ENCODE results near the gene MVK.

The MVK gene

GRCh38 chr12:109573029-109573913 lies at the start of gene MVK, which contains the start of gene MMAB:
Gene MVK, plus strand, starts transcription at chr12:109573794. Its CDS starts 1,029 bp downstream, at chr12:109574823.
Gene MMAB, minus strand, starts transcription at chr12:109573504. Its CDS starts 24 bp downstream, at chr12:109573480.
- DNase-seq (ENCODE audit: low spot score), result peak; percentile 100

GRCh38 chr12:109524466-109525278 lies 48.9 kb upstream of the MVK start:
- DNase-seq (ENCODE audit: low spot score), result no peak

- no peak for DNase-seq (ENCODE audit: low spot score)
These were observed 48.4 kb upstream of the MVK start for GRCh38 chr12:109525279-109525585.

DNA sequence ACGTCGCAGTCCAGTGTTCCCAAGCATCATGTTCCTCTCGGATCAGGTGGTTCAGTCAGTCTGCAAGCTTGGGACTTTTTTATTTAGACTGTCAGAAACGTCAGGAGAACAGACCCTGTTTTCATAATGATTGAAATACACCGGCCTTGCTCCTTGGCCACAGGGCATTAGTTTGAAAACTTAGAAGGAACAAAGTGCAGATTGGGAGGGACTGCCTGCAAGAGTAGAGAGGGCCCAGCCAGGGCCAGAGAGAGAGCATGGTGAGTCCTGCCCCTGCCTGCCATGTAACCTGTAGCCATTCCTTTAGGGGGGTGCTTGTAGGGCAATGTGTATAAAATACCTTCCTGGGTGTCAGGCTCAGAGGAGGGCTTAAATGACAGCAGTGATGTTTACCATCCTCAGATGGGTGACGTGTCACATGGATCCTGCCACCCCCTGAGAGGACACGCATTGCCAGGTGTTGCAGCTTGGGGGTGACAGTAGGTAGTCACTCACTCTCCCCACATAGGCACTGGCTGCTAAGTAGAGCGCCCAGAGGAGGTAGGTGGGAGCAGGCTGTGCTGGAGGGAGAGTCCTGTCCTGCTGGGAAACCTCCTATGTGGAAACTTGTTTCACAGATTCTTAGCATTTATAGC lies 46.0 kb upstream of the MVK start:
- no peak for DNase-seq (ENCODE audit: low spot score)

- no peak for DNase-seq (ENCODE audit: low spot score)
These were observed 43.6 kb upstream of the MVK start for GRCh38 chr12:109529691-109530640.

GRCh38 chr12:109531411-109531810 lies 42.2 kb upstream of the MVK start:
- DNase-seq (ENCODE audit: low spot score), result no peak

DNA sequence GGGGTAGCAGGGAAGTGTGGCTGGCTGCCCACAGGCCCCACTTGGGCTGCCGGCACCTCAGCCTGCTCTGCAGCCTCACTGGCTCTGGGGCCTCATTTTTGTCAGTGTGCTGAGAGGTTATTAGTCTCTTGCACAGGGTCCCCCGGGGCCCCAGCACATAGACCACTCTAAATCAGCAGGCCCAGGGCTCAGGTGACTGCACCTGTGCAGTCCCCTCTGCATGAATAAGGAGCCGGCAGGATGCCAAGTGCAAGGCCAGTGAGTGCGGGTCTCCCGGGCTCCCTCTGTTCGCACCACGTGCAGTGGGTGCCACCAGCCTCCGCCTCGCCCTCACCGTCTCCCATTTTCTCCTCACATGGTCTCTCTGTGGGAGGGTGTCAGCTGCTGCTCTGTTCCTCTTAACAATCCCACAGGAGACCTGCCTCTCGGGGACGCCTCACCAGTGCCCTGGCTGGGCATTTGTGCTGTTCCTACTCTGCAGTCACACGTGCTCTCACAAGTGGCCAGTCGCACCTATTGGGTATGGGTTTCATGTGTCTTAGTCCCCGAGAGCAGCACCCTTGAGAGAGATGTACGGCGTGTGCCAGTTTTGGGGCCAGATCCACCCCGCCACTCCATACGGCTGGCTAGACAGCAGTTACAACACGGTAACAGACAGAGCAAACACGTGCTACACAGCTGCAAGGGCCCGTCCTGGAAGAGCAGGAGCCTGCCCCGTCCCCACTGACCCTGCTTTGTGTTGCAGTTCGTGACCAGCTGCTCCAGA lies 40.7 kb upstream of the MVK start:
- no peak for DNase-seq (ENCODE audit: low spot score)

- no peak for DNase-seq (ENCODE audit: low spot score)
These were observed 40.2 kb upstream of the MVK start for GRCh38 chr12:109533487-109533740.

DNA sequence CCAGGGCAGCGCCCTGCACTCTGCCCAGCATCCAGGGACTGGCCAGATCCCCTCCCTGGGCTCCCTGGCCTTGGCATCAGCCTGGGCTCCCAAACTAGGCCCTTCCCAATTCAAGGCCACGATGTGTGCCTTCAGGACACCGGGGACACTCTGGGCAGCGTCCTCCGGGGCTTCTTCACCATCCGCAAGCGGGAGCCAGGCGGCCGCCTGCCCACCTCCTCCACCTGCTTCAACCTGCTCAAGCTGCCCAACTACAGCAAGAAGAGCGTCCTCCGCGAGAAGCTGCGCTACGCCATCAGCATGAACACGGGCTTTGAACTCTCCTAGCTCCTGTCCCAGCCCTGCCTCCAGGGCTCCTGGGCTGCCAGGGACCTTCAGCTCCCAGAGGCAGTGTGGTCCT lies 39.1 kb upstream of the MVK start:
- DNase-seq (ENCODE audit: low spot score), result no peak

DNA sequence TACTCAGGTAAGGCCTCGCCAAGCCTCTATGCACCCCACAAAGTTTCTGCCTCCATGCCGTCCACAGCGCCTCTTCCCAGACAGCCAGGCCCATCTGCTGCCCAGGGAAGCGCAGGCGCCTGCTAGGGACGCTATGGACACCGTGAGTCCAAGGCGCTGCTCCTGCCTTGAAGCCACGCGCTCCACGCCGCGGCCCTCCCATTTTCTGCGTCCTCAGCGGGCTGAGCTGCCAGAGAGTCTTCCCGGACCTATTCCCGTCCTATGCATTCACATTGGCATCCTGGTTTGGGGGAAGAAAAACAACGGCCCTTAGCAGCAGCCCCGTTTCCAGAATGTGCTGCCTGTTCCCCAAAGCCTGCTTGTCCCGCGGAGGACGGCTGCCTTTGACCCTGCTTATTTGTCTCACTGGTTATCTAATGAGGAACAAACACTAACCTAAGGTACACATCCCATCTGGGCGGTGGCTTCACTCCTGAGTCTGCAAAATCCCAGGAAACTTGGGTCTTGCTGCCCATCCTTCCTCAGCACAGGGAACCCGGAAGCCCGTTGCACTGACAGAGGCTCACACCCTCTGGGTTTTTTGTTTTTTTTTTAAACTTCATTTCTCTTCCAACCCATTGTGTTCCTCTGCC lies 38.2 kb upstream of the MVK start:
- no peak for DNase-seq (ENCODE audit: low spot score)

DNA sequence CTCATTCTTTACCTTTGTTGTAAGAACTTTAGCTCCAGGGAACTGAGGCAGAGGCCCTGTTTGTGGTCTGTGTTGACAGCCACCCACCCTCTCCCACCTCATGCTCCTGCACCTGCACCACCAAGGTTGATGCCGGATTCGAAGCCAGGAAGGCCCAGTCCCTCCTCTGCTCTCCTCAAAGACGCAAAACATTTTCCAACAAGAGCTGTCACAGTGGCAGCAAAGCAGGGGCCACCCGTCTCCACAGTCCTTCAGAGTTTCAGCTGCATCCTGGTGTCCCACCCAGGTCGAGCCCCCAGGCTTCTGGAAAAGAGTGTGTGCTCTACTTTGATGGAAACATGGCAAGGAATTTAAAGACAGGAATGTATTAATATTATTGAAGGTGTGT lies 37.7 kb upstream of the MVK start:
- no peak for DNase-seq (ENCODE audit: low spot score)

DNA sequence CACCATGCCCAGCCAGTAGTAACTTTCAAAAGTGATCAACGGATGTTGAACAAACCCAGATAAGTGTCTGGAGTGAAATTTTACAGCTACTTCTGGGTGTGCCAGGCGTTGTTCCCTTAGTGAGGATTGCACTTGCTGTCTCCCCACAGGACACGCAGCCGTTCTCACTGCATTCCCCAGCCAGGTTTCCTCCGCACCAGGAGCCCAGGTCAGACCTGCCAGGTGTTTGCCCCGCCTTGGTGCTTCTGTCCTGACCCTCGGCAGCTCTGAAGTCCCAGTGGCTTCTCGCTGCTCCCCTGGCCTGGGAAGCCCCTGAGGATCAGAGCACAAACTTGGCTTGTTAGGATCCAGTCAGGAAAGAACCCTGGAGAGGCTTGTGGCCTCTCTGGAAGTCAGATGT lies 36.5 kb upstream of the MVK start:
- no peak for DNase-seq (ENCODE audit: low spot score)

- no peak for DNase-seq (ENCODE audit: low spot score)
These were observed 35.3 kb upstream of the MVK start for GRCh38 chr12:109538191-109538863.

DNA sequence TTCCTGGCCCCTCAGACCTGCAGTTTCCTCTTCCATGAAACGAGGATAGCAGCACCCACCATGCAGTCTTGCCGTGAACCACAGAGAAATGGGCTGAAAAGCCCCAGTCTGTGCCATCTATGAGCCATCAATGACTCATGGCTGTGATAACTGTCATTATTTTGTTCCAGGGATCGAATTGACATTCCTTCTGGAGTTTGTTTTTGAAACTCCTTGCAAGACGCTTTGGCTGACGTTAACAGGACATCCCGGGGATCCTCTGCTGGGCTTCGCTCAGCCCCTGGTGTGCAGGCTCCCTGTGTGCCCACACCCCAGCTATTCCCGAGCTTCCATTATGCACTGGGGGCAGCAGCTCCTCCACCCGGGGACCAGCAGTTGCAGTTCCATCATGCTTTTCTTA lies 34.1 kb upstream of the MVK start:
- no peak for DNase-seq (ENCODE audit: low spot score)

GRCh38 chr12:109540526-109541412 lies 32.8 kb upstream of the MVK start:
- DNase-seq (ENCODE audit: low spot score), result no peak

DNA sequence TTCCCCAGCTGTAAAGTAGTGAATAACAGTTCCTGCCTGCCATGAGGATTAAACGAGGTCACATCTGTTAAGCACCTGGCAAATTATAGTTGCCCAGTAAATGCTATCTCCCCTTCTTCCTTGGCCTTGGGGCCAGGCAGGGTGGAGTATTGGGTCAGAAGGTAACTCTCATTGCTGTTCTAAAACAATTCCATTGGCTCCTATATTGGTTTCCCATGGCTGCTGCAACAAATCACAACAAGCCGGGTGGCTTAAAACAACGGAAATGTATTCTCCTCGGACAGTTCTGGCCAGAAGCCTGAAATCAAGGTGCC lies 32.2 kb upstream of the MVK start:
- DNase-seq (ENCODE audit: low spot score), result no peak

- DNase-seq (ENCODE audit: low spot score), result no peak
These were observed 31.6 kb upstream of the MVK start for GRCh38 chr12:109542014-109542413.

- no peak for DNase-seq (ENCODE audit: low spot score)
These were observed 30.7 kb upstream of the MVK start for GRCh38 chr12:109542876-109543275.

DNA sequence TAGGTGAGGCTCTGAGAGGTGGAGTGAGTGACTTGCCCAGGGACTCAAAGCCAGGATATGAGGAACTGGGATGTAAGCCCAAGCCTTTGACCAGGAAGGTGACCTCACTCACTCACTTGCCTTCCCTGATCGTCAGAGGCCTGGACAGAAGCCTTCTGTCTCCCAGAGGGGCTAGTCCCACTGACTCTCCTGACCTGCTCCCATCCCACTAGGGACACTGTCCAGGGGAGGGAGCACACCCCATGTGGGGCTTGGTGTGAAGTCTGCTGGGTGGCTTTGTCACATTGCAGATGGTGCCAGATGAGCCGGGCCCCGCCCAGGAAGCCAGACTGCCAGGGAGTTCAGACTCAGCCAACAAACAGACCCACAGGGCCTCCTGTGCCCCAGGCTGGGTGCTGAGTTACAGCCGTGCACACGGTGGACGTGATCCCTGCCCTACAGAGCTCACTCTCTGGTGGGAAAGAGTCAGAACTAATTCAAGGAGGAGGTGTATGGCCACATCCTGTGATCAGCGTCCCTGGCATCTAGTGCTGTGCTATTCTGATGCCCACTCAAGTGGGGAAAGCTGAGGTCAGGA lies 28.6 kb upstream of the MVK start:
- no peak for DNase-seq (ENCODE audit: low spot score)
